GM19463 (cell line): ENCODE measurements around the gene CD69.
"Not testable (repeated sequence)": the region's sequence is repeated elsewhere in the genome, so short reads cannot be mapped to it uniquely, and the experiment has no call there.

ENCODE experiments used
- ATAC-seq: cut with Tn5 transposase; IDR thresholded peaks from one replicate; pipeline ENCODE4 v1.9.1; 2021; ENCODE audit warnings: mild to moderate bottlenecking, moderate library complexity; ENCODE audit not compliant: unreplicated experiment

CD69 gene

GRCh38 chr12:9751204-9752144 is 9.2 kb downstream of the CD69 start:
- no peak for ATAC-seq

- peak; percentile 74 for ATAC-seq
Measured at GRCh38 chr12:9750276-9751203, 10.2 kb downstream of the CD69 start.

GRCh38 chr12:9749640-9750039 is 11.1 kb downstream of the CD69 start:
- ATAC-seq = no peak

GRCh38 chr12:9745199-9745598 is 15.5 kb downstream of the CD69 start:
- ATAC-seq = no peak

GRCh38 chr12:9742661-9743060 is 18.0 kb downstream of the CD69 start:
- no peak for ATAC-seq

- peak; percentile 66 for ATAC-seq
Measured at GRCh38 chr12:9741726-9742125, 19.0 kb downstream of the CD69 start.

GRCh38 chr12:9740106-9740750 is 20.5 kb downstream of the CD69 start:
- ATAC-seq = no peak

- not testable (repeated sequence) for ATAC-seq
Measured at GRCh38 chr12:9739404-9740105, 21.1 kb downstream of the CD69 start.

GRCh38 chr12:9738905-9739304 is 21.8 kb downstream of the CD69 start:
- not testable (repeated sequence) for ATAC-seq

GRCh38 chr12:9736936-9737705 is 23.6 kb downstream of the CD69 start:
- ATAC-seq = no peak

GRCh38 chr12:9735601-9736000 is 25.1 kb downstream of the CD69 start:
- no peak for ATAC-seq

GRCh38 chr12:9732921-9733461 is 27.7 kb downstream of the CD69 start, which contains the start of gene CLECL1:
Gene CLECL1 (minus strand): TSS chr12:9733097.
- peak; percentile 41 for ATAC-seq

GRCh38 chr12:9731797-9732196 is 28.9 kb downstream of the CD69 start:
- ATAC-seq = no peak

- ATAC-seq = no peak
Measured at GRCh38 chr12:9731393-9731792, 29.3 kb downstream of the CD69 start.

- ATAC-seq = no peak
Measured at GRCh38 chr12:9730591-9730990, 30.1 kb downstream of the CD69 start.

GRCh38 chr12:9730011-9730410 is 30.7 kb downstream of the CD69 start:
- ATAC-seq = no peak

GRCh38 chr12:9729082-9729481 is 31.6 kb downstream of the CD69 start:
- no peak for ATAC-seq

GRCh38 chr12:9727813-9728212 is 32.9 kb downstream of the CD69 start:
- no peak for ATAC-seq

- no peak for ATAC-seq
Measured at GRCh38 chr12:9725213-9725870, 35.4 kb downstream of the CD69 start.
